HEK293 (cell line): Measurements from ENCODE around the gene IL10RB.
A peak's percentile ranks its signal among the peaks of the same experiment; 100 is the strongest.

ENCODE experiments used
- CTCF ChIA-PET: fragments of 350-600 bp; formaldehyde crosslinking; extraction: SDS; loops from one replicate; lab custom pipeline; 2021; ENCODE audit warnings: antibody characterized with exemption; lab: Yijun Ruan, JAX
- POLR2A ChIA-PET: fragments of 300-600 bp; formaldehyde crosslinking; extraction: SDS; loops from one replicate; lab custom pipeline; 2020; ENCODE audit warnings: antibody characterized with exemption, inconsistent platforms; lab: Yijun Ruan, JAX
- H3K27ac ChIP-seq: fragments of 200-500 bp; sonication (Bioruptor generic); 2 replicates; pipeline ENCODE4 v1.5.1; 2014; ENCODE audit warnings: low read depth, low read length, control low read depth, inconsistent platforms; ENCODE audit errors: extremely low read depth
- H3K36me3 ChIP-seq, 2 experiments: fragments of 200-500 bp in 1 of 2; sonication (Bioruptor generic) in 1 of 2; 1 replicate in 1 of 2; 2 replicates in 1 of 2; pipeline ENCODE4 v1.5.1; 2014 to 2017; ENCODE audit warnings: inconsistent platforms in 2 of 2, low read length in 2 of 2; ENCODE audit not compliant: control insufficient read depth in 2 of 2, insufficient read depth in 1 of 2
- H3K4me1 ChIP-seq: fragments of 200-500 bp; sonication (Bioruptor generic); 2 replicates; pipeline ENCODE4 v1.5.1; 2014; ENCODE audit warnings: mild to moderate bottlenecking, low read length, inconsistent platforms; ENCODE audit not compliant: control insufficient read depth, insufficient read depth
- H3K4me3 ChIP-seq: 2 replicates; pipeline ENCODE4 v1.5.1; 2011; ENCODE audit warnings: low read depth, mild to moderate bottlenecking, control low read depth, low read length, moderate library complexity
- H3K9me3 ChIP-seq: fragments of 200-500 bp; sonication (Bioruptor generic); 2 replicates; pipeline ENCODE4 v1.5.1; 2014; ENCODE audit warnings: low read depth, low read length, inconsistent platforms; ENCODE audit not compliant: control insufficient read depth, insufficient read depth
- BCL6B ChIP-seq: fragments of 450-650 bp; formaldehyde crosslinking; IDR thresholded peaks from 2 replicates; pipeline ENCODE4 v1.5.1; 2017; ENCODE audit warnings: missing biosample characterization, missing genetic modification characterization
- EGR2 ChIP-seq: fragments of 450-650 bp; formaldehyde crosslinking; IDR thresholded peaks from 2 replicates; pipeline ENCODE4 v1.5.1; 2016; ENCODE audit warnings: low read depth, missing biosample characterization, missing genetic modification characterization
- ELK4 ChIP-seq: IDR thresholded peaks from 2 replicates; pipeline ENCODE4 v1.6.1; 2011; ENCODE audit warnings: mild to moderate bottlenecking, low read depth, low read length, borderline replicate concordance
- INSM2 ChIP-seq: fragments of 450-650 bp; formaldehyde crosslinking; IDR thresholded peaks from 2 replicates; pipeline ENCODE4 v1.5.1; 2016; ENCODE audit warnings: missing biosample characterization, missing genetic modification characterization
- KLF17 ChIP-seq: fragments of 450-650 bp; formaldehyde crosslinking; IDR thresholded peaks from 2 replicates; pipeline ENCODE4 v1.5.1; 2016; ENCODE audit warnings: missing biosample characterization, missing genetic modification characterization
- OSR2 ChIP-seq: fragments of 450-650 bp; formaldehyde crosslinking; IDR thresholded peaks from 2 replicates; pipeline ENCODE4 v1.5.1; 2016; ENCODE audit warnings: missing biosample characterization, missing genetic modification characterization
- SALL2 ChIP-seq: fragments of 450-650 bp; formaldehyde crosslinking; IDR thresholded peaks from 2 replicates; pipeline ENCODE4 v1.5.0; 2017; ENCODE audit warnings: missing biosample characterization, mild to moderate bottlenecking, missing genetic modification characterization, borderline replicate concordance
- WT1 ChIP-seq: fragments of 450-650 bp; formaldehyde crosslinking; IDR thresholded peaks from 2 replicates; pipeline ENCODE4 v1.5.1; 2016; ENCODE audit warnings: missing biosample characterization, missing genetic modification characterization
- ZBTB17 ChIP-seq: fragments of 450-650 bp; formaldehyde crosslinking; IDR thresholded peaks from 2 replicates; pipeline ENCODE4 v1.5.1; 2016; ENCODE audit warnings: missing biosample characterization, missing genetic modification characterization
- ZBTB48 ChIP-seq: fragments of 450-650 bp; formaldehyde crosslinking; IDR thresholded peaks from 2 replicates; pipeline ENCODE4 v1.5.1; 2016; ENCODE audit warnings: missing biosample characterization, missing genetic modification characterization
- ZBTB8A ChIP-seq: fragments of 450-650 bp; formaldehyde crosslinking; IDR thresholded peaks from 2 replicates; pipeline ENCODE4 v1.5.1; 2016; ENCODE audit warnings: missing biosample characterization, missing genetic modification characterization
- ZFP3 ChIP-seq: fragments of 450-650 bp; formaldehyde crosslinking; IDR thresholded peaks from 2 replicates; pipeline ENCODE4 v1.5.1; 2016; ENCODE audit warnings: low read depth, missing biosample characterization, missing genetic modification characterization
- ZNF184 ChIP-seq: fragments of 450-650 bp; IDR thresholded peaks from 2 replicates; pipeline ENCODE4 v1.5.1; 2018; ENCODE audit warnings: missing biosample characterization, mild to moderate bottlenecking, missing genetic modification characterization
- ZNF19 ChIP-seq: fragments of 450-650 bp; formaldehyde crosslinking; IDR thresholded peaks from 2 replicates; pipeline ENCODE4; 2016; ENCODE audit warnings: missing biosample characterization, missing genetic modification characterization, low read depth
- ZNF354C ChIP-seq: fragments of 450-650 bp; formaldehyde crosslinking; IDR thresholded peaks from 2 replicates; pipeline ENCODE4 v1.5.1; 2016; ENCODE audit warnings: missing biosample characterization, missing genetic modification characterization, low read depth, borderline replicate concordance
- ZNF449 ChIP-seq: fragments of 450-650 bp; formaldehyde crosslinking; IDR thresholded peaks from 2 replicates; pipeline ENCODE4 v1.5.1; 2017; ENCODE audit warnings: missing biosample characterization, mild to moderate bottlenecking, missing genetic modification characterization, moderate library complexity
- ZNF747 ChIP-seq: fragments of 450-650 bp; formaldehyde crosslinking; IDR thresholded peaks from 2 replicates; pipeline ENCODE4 v1.5.1; 2016; ENCODE audit warnings: missing biosample characterization, missing genetic modification characterization
- ZSCAN5A ChIP-seq: fragments of 450-650 bp; formaldehyde crosslinking; IDR thresholded peaks from 2 replicates; pipeline ENCODE4 v1.5.1; 2016; ENCODE audit warnings: missing biosample characterization, missing genetic modification characterization

IL10RB gene

GRCh38 chr21:33296156-33296555 lies 30.0 kb downstream of the IL10RB start (continued):
- TF ChIP-seq ZNF449 (tag by site-specific recombination) (no peak), EGR2 (no peak)
- TF ChIP-seq, all 188 proteins: peak for 0

GRCh38 chr21:33299181-33299752 lies 33.1 kb downstream of the IL10RB start:
- ChIA-PET POLR2A (no interaction called here), CTCF (interaction anchor here (0.6 to 2.7 kb wide), 5 partner anchors 25 to 1155 kb away, joined by 3 to 7 read pairs (median 5); no protein-coding TSS in a partner anchor)
- Histone ChIP-seq H3K4me1 (peaks cover 11% of the 10 kb centered on the region; the same call in 1 of the 2 replicates), H3K27ac (no peak overlapping the region), H3K4me3 (no peak overlapping the region), H3K9me3 (no peaks in the 10 kb centered on the region), H3K36me3 (peaks cover 6% of the 10 kb centered on the region in 2 experiments; a peak in 2 of 3 replicates)
- TF ChIP-seq SALL2 (tag by site-specific recombination) (no peak), ELK4 (no peak), ZBTB8A (tag by site-specific recombination) (no peak)

GRCh38 chr21:33300701-33301631 lies 34.8 kb downstream of the IL10RB start:
- 0 out of 2 replicates have a peak, but pooled peaks have one; percentile 15 for TF ChIP-seq WT1 (tag by site-specific recombination)
- TF ChIP-seq ZBTB17 (tag by site-specific recombination), result 0 out of 2 replicates have a peak, but pooled peaks have one; percentile 21
- TF ChIP-seq OSR2 (tag by site-specific recombination), result peak; percentile 8; the same call in 1 of the 2 replicates
- TF ChIP-seq INSM2 (tag by site-specific recombination), result no peak
- H3K4me1 ChIP-seq, result peaks cover 11% of the 10 kb centered on the region; the same call in 1 of the 2 replicates
- H3K36me3 ChIP-seq, result peaks cover 6% of the 10 kb centered on the region in 2 experiments; a peak in 2 of 3 replicates
- H3K9me3 ChIP-seq, result no peaks in the 10 kb centered on the region
- CTCF ChIA-PET, result interaction anchor here (1.2 to 2.7 kb wide), 2 partner anchors 14 to 60 kb away, joined by 4 to 7 read pairs; no protein-coding TSS in a partner anchor
- H3K4me3 ChIP-seq, result no peak overlapping the region
- H3K27ac ChIP-seq, result 0 out of 2 replicates have a peak overlapping the region, but pooled peaks have one; percentile 33
- POLR2A ChIA-PET, result no interaction called here

- H3K4me1 ChIP-seq, result peaks cover 11% of the 10 kb centered on the region; the same call in 1 of the 2 replicates
- no peaks in the 10 kb centered on the region for H3K9me3 ChIP-seq
- TF ChIP-seq ZNF19 (tag by site-specific recombination) (no peak), ZSCAN5A (no peak), ZNF747 (tag by site-specific recombination) (no peak), ZNF354C (tag by site-specific recombination) (no peak), BCL6B (tag by site-specific recombination) (no peak), ZBTB17 (tag by site-specific recombination) (no peak), ZNF184 (tag by site-specific recombination) (no peak), ZFP3 (tag by site-specific recombination) (no peak), ZBTB48 (no peak), KLF17 (no peak)
- no peak overlapping the region for H3K27ac ChIP-seq
- peaks cover under 1 to 4% of the 10 kb centered on the region in 2 experiments; a peak in 2 of 3 replicates for H3K36me3 ChIP-seq
- POLR2A ChIA-PET, result no interaction called here
- H3K4me3 ChIP-seq, result no peak overlapping the region
- CTCF ChIA-PET, result no interaction called here
Measured at GRCh38 chr21:33301632-33302002, 35.5 kb downstream of the IL10RB start.
